Non-pigmented ciliary epithelial cell (primary cell): ENCODE results near the gene TMEM9B.
A peak's percentile ranks its signal among the peaks of the same experiment; 100 is the strongest.
"Not testable (repeated sequence)": the region's sequence is repeated elsewhere in the genome, so short reads cannot be mapped to it uniquely, and the experiment has no call there.

Experiments used
- DNase-seq: peaks from one replicate; pipeline ENCODE4 v3.0.0-alpha.2; 2010; ENCODE audit warnings: low read depth

The TMEM9B gene

DNA sequence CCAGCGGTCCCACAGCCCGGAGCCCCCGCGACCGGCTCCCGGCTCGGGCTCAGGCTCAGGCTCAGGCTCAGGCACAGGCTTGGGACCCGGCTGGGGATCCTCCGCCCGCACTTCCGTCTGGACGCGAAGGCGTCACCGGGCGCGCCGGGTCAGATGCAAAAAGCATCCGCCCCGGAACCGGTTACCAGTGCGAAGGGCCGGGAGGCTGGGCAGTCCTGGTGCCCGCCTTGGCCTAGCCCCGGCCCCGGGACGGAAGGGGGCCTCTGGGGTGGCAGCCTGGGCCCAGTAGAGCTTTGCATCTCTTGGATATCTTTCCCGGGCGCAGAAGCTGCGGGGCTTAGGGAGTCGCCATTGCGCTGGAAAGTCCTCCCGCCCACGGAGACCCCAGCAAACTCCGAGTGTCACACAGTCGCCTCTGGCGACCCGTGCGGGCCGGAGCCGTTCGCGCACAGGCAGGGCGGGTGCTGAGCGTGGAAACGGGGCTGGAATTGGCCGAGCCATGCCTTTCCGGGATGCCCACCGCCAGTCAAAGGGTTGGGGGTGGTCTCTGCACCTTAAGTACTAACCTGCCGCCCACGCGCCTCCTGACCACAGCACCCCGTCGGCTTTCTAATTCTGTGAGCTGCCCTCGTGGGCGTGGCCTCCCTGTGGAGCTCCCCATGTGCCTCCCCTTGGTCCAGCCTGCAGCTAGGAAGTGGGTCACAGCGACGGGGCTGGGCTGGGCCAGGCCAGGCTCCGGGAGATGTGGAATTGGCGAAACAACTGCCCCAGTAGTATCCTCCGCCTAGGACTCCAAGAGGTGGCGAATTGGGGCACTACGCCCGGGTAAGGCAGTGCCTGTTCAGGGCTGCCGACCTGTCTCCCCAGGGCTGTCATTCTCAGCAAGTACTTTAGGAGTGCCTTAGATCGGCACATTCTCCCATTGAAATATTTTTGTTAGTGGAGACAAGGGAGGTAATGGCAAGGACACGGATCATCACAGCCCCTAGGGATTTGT is at the start of gene TMEM9B:
Gene TMEM9B (minus strand): TSS at position 119 of the 997 bp plus-strand sequence. CDS start 129 bp downstream, outside the sequence.
- peak; percentile 30 for DNase-seq

DNA sequence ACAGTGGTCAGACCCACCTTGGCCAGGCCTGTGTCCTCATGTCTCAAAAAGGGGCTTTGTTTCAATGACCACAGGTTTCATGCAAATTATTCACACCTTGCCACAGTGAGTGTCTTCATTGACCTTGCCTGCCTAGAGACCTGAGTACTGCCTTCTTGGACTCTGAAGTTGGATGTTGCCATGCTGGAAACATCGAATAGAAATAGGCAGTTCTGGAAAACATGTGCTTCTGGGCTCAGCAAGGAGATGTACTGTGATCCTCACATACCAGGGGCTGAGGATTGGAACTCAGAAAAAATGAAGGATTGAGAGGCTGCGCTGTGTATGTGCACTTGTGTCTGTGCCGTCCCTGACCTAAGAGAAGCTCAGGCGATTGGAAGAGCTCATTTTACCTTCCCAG is 49.1 kb upstream of the TMEM9B start:
- DNase-seq, result no peak

DNA sequence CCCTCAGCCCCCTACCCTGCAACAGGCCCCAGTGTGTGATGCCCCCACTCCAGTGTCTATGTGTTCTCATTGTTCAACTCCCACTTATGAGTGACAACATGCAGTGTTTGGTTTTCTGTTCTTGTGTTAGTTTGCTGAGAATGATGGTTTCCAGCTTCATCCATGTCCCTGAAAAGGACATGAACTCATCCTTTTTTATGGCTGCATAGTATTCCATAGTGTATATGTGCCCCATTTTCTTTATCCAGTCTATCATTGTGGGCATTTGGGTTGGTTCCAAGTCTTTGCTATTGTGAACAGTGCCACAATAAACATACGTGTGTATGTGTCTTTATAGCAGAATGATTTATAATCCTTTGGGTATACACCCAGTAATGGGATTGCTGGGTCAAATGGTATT is 45.3 kb upstream of the TMEM9B start:
- DNase-seq, result not testable (repeated sequence)

DNA sequence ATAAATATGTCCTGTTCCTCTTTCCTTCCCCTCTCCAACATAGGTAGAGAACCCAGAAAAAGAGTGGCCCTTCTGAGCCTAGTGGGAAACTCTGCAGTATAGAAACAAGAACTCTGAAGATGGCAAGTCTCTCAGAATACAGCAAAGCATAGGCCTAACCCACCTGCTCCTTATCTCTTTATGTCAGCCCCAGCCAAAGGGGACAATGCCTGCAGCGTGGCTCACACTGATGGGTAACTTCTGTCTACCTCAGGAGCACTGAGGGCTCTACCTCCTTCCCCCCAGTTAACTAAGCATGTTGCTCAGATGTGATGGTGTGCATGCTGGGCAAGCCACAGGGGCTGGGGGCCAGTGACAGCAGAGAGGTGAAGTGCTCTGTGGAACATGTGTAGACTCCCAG is 44.4 kb upstream of the TMEM9B start:
- DNase-seq, result no peak

DNA sequence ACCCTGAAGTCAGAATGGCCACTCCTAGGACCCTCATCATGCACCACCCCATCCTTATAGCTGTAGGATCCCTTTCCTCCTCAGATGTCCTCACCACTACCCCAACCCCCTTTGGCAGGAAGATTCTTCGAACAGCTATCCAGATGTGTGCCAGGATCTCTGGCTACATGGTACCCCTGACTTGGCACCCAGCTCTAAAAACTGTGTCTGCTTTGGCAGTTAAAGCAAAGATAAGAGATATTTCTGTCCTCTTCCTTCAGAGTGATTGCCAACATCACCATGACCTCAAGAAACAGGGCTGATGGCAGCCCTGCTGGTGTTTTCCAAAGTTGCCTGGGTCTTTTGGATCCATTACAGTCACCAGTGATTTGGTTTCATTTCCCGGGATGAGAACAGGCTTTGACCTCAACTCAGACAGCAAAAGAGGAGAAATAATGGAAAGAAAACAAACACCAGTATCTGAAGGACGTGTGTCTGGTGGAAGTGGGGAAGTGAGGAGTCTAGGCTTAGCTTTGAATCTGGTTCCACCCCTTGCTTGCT is 43.8 kb upstream of the TMEM9B start:
- no peak for DNase-seq

DNA sequence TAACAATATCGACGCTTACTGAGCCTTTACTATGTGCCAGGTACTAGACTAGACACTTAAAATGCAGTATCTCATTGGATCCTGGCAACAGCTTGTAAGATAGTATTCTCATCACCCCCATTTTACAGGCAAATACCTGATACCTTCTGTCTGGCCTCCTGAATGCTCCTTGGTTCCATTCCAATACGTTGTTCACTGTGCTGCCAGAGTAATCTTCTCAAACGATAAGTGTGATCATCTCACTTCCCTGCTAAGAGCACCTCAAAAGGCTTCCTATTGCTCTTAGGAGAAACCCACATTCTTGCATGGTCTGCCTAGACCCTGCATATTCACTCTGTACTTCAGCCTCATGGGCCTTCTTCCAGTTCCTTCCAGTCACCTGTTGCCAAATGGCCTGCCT is 40.8 kb upstream of the TMEM9B start:
- no peak for DNase-seq

DNA sequence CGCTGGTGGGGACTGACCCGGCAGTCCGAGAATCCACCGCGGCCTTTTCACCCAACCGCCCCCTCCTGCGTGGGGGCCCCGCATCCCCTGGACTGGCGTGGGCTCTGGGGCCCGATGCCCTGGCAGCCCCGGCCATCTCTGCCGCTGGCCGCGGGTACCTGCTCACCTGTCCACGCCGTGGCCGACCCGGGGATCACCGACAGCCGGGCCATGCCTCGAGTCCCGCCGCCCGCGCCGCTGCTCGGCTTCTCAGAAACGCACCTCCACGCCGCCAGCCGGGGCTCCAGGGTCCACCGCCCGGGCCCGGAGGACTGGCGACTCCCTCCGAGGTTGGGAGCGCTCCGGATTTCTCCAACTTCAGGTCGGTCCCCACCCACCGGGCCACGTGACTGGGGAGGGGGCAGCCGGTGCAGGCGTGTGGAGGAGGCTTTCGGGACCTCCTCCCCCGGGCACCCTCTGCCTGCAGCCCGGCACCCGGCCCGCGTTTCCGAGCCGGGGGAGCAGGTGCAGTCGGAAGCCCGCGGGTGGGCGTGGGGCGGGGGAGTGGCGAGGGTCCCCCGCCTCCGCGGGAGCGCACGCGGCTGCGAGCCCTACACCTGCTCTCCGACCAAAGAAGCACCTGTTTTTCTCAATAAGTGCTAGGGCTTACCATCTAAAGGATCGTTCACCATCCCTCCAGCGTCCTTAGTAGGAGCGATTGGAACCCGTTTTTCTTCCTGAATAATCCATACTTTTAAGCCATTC is 40.1 kb upstream of the TMEM9B start:
- no peak for DNase-seq

DNA sequence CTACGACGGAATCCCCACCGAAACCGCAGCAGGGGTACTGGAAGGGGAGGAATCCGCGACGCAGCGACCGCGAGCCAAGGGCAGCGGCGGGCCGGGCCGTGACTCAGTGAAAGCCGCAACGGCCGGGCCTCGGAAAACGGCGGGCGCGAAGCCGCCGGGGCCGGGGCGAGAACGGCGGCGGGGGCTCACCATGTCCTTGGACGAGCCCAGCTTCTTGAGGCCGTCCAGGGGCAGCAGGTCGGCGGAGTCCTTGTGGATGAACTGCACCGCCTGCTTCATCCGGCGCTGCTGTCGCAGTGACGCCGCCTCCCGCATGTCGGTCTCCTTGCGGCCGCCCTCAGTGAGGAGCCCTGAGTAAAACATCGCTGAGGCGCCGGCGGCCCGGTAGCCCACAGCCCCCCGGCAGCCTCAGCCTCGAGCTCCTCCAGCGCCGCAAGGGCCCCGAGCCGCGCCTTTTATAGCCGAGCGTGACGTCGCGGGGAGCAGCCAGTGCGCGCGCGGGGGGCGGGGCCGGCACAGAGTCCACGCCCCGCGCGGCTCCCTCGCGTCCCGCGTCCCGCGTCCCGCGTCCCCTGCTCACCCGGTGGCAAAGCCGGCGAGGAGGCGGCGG is 39.4 kb upstream of the TMEM9B start, which contains the start of gene NRIP3:
Gene NRIP3 (minus strand): TSS at position 429 of the 610 bp plus-strand sequence. CDS start 66 bp downstream, at position 363.
- DNase-seq, result no peak

DNA sequence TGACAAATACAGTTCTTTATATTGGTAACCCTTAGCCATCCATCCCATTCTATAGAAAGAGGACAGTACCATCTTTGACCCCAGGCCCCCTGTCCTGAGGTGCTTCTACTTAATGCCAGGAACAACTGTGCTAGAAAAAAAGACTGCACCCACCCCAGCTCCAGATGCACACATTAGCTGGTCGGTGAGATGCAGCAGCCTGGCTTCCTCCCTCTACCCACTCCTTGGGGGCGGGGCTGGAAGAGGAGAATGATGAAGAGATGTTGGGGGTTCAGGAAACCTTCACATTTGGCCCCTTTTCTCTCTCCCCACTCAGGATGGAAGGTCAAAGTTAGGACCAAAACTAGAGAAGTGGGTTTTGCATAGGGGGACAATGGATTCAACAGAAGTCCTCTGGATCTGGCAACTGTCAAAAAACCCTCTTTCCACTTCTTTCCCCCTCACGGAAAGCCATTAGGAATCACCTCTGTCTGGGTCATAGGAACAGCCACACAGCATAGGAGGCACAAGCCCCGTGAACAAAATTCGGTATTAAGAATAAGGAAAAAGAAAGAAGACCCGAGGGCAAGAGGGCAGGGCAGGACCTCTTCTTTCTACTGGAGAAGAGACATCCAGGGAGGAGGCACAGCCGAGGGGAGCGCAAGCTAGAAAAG is 38.8 kb upstream of the TMEM9B start:
- no peak for DNase-seq

DNA sequence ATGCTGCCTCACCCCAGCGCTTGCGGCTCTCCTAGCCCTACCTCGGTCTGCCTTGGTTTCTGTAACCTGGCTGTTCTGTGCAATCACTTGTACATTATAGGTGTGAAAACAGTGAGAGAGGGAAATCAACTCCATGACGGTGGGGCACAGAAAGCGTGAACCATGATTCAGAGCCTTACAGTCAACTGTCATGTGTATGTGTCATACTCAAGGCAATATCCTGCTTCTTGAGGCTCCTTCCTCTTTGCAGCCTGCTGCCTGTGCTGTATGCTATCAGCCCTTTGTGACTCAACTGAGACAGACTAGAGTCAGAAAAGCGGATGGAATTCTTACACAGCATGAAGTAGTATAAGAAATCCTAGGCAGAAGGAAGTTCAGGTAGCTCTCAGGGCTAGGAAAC is 37.5 kb upstream of the TMEM9B start:
- DNase-seq, result peak; percentile 65

DNA sequence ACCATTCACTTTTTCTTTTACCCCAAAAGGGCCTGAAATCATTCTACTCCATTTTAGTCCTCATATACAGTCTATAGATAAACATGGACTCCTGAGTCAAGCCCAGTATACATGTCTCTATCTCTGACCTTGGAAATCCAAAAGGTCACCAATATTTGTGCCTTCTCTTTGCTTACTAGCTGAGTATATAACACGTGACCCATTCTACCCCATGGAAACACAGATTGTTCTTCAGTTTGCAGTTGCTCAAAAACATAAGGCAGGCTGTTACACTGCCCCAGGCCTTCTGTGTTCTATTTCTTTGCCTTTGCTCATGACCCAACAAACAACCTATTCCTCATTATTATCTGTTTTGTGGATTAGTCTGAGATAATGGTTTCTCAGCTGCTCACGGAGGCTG is 33.8 kb upstream of the TMEM9B start:
- DNase-seq, result no peak

DNA sequence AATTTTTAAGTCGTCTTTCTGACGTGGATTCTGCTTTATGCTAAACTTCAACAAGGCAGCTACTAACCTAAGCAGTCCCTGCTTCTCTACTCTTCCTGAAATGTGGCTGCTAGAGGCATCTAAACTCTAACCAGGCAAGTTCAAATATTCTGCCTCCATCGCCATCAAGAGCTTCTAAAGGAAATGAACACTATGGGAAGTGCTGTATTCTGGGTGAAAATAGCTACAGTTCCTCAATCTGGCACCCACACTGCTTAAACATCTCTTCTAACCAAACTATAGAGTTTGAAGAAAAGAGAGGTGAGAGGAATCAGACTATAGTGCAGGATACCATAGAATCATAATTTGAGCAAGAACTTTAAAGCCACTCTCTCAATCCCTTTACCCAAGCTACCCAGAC is 33.2 kb upstream of the TMEM9B start:
- DNase-seq, result no peak

DNA sequence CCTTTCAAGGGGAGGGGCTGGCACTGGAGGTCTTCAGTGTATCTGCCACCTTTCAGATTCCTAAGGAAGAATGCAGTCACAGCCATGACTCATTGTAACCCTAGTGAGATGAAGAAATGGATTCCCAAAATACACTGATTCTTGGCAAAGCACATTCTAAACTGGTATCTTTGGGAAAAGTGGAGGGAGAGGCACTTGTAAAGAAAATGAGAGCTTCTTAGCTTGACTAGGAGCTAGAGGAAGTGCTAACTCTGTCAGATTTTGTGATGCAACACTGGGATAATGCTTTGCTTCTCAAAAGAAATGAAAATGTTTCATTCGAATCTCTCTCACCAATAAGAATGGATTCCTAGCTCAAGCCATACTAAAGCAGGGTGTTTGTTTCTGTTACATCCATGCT is 25.2 kb upstream of the TMEM9B start:
- DNase-seq, result no peak

DNA sequence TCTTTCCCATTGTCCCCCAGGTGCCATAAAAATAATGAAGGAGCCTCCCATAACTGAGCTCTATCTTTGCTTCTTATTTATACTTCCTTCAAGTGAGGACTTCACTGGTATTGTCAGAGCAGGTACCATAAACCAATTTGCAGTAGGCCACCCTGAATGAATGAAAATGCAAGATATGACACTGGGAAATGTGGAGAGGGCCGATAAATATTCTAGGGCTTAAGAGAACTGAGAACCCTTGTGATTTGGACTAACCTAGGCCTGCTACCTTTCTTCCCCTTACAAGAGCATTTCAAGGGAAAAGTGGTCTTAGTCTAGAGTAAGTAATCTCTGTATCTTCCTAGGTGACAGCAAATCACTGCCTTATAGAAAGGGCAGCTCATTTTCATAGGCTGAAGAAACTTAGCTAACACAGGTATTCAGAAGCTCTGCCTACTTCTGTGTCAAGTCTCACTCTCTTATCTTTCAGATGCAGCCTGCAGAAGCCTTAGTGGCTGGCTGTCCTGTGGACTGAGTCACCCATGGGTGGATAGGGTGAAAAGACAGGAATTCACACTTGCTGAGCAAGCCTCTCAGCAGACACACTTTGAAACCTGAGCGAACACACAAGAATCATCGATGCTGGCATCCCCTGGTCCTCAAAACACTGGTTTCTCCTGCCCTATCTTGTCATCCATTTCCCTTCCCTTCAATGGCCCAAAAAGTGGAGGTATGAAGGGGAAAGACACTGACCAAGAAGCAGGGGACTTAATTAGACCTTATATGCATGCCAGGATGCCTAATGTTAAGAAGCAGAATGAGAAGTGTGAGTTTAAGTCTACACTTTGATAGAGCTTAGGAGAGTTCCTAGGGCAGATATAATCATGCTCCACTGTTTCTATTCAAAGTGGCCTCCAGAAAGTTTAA is 24.3 kb upstream of the TMEM9B start:
- no peak for DNase-seq

DNA sequence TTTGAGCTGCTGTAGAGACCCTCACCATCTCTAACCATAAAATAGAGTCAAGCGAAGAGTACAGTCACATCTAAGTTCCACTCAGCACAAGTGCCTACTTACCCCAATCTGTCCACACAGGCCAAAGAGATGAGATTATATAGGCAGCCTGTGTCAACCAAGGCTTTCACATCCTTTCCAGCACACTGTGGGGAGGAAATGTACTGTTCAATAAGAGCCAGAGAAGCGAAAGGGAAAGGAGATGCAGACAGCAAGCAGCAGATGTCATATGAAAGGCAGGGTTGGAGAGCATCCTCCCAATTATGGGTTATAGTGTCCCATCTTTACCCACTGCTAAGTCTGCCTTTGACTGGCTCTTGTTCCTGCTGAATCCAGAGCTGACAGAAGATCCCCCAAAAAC is 23.2 kb upstream of the TMEM9B start:
- no peak for DNase-seq

DNA sequence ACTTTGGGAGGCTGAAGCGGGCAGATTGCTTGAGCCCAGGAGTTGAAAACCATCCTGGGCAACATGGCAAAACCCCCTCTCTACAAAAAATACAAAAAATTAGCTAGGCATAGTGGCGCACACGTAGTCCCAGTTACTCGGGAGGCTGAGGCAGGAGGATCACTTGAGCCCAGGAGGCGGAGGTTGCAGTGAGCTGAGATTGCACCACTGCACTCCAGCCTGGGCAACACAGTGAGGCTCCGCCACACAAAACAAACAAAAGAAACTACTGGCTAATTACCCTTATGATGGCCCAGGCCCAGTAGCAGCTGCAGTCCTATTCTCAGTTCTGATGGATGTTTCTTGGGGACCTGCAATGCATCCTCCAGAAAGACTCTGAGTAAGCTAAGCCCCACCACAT is 22.5 kb upstream of the TMEM9B start:
- DNase-seq, result not testable (repeated sequence)

DNA sequence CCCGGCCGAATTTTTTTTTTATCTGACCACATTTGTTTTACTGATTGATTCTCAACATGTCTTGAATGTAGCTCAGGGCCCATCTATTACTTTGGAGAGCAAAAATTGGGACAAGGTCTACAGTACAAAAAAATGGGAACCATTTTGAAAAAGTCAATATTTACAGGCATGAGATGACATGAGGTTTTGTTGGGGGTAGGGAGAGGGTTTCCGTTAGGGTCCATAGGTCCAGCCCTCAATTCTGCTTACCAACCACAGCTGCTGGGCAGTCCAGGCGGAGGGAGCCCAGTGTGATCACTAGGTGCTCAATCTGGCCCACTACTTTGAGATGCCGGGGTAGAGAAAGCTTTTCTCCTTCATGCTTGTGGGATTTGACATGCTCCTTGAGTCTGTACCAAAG is 21.2 kb upstream of the TMEM9B start:
- no peak for DNase-seq

DNA sequence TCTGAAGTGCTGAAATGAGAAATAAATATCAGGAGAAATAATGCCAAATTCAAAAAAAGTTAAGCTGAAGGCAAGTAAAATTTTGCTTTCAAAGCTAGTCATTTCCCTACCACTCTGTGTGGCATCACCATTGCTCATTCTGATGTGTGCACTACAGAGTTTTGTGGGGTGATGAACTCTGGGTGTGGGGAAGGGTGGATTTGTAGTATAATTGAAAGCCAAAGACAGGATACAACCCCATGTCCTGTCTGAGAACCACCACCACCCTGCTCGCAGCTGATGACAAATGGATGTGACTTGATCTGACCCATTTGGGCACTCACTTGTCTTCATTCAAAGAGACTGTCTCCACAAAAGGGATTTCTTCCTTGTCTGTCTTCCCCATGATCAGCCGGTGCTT is 19.3 kb upstream of the TMEM9B start:
- no peak for DNase-seq

DNA sequence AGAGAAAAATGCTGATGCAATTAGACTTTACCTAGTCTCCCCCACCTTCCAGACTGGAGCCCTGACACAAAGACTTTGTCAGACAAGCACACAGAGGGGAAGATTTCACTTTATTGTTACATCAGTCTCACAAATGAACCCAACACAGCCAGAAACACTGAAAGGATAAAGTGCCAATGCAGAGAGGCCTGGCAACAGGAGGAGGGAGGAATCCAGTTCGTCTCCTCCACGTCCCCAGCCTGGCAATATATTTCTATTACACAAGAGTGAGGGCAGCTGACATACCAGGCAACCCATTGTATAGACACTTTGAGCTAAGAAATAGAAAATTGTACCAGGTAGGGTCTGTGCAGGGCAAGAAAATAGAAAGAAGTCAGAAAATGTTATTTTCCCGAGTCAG is 16.2 kb upstream of the TMEM9B start:
- no peak for DNase-seq

DNA sequence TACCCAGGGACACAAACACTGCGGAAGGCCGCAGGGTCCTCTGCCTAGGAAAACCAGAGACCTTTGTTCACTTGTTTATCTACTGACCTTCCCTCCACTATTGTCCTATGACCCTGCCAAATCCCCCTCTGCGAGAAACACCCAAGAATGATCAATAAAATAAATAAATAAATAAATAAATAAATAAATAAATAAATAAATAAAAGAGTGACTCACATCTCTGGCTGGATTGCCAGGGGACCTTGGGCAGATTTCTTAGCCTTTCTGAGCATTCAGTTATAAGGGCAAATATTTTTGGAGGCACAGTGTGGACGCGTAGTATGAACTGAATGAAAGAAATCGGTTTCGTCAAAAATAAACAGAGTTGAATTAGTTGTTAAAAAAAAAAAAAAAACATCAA is 15.1 kb upstream of the TMEM9B start:
- not testable (repeated sequence) for DNase-seq

DNA sequence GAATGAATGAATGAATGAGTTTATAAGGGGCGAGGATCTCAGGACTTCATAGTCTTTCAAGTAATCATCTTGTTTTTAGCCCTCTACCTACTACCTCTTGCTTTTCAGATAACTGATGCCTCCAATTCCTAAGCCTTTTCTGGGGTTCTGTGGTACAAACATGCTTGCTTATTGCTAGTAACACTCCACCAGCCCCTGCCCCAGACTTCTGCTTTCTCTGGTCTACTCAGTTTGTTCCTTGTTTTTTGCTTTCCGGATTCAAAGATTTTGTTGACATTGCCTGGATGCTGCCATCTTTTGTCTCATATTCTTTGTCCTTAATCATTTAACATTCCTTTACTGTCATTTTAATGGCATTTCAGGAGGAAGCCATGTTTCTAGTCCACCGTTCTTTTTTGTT is 8.9 kb upstream of the TMEM9B start:
- DNase-seq, result no peak
